ENCODE results near the gene TRPM4.

DNA sequence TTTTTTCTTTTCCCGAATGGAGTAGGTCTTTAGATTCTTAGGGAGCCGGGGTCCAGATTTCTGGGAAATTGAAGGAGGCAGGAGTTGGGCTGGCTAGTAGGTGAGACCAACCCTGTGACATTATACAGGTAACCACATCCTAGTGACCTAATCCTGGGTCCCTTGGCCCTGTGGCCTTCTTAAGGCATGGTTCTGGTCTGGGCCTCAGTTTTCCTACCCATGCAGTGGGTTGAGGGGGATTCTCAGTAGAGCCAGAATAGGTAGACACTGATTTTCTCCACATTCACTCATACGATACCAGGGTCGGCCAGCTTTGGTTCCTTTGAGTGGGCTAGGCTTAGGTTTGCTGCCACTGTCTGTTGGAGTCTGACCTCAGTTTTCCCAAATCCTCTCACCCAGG is 31.0 kb upstream of the TRPM4 start:
- TF ChIP-seq, protein P1, sequence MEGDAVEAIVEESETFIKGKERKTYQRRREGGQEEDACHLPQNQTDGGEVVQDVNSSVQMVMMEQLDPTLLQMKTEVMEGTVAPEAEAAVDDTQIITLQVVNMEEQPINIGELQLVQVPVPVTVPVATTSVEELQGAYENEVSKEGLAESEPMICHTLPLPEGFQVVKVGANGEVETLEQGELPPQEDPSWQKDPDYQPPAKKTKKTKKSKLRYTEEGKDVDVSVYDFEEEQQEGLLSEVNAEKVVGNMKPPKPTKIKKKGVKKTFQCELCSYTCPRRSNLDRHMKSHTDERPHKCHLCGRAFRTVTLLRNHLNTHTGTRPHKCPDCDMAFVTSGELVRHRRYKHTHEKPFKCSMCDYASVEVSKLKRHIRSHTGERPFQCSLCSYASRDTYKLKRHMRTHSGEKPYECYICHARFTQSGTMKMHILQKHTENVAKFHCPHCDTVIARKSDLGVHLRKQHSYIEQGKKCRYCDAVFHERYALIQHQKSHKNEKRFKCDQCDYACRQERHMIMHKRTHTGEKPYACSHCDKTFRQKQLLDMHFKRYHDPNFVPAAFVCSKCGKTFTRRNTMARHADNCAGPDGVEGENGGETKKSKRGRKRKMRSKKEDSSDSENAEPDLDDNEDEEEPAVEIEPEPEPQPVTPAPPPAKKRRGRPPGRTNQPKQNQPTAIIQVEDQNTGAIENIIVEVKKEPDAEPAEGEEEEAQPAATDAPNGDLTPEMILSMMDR (conservative IDR thresholded peaks at IDR 0.05; ENCODE audit: low read length): no peak
- TF ChIP-seq EZH2phosphoT487 (IDR thresholded peaks at IDR 0.05; ENCODE audit: borderline replicate concordance, low read depth, low read length): no peak

Data from OCI-LY7 (cell line).